Posterior vena cava (tissue), 2 donors: Measurements from ENCODE around the gene ANKS1A. TPM values are rescaled to one million over a fixed set of nuclear protein-coding genes. Genes with fewer than 3 reads are reported as not detected.
A peak's percentile ranks its signal among the peaks of the same experiment; 100 is the strongest.
"Not testable (repeated sequence)": the region's sequence is repeated elsewhere in the genome, so short reads cannot be mapped to it uniquely, and the experiment has no call there.

Experiments
- DNase-seq: peaks from one replicate; pipeline ENCODE4 v3.0.0-alpha.2; 2020; ENCODE audit warnings: low spot score
- intact Hi-C, 2 donors: fragments of 100-400 bp; cut with DNase I; formaldehyde crosslinking; loops; one replicate each; pipeline versions ENCODE4 v1.14.1 to v1.14.2; 2022 to 2023
- total RNA-seq, 2 donors: library from RNA; stranded (reverse); fragmentation: NEBNext Ultra II Directional; extraction: Animal tissue kit (Norgen Biotek cat#: 25700); gene quantifications; one replicate each; pipeline ENCODE4 v1.2.1, GENCODE V29; 2021
- donor health status: DM: yes; HTN: yes; CAD: no.
- donor health status: DM: yes; HTN: yes; CAD: no.

Gene ANKS1A
- total RNA-seq, 2 donors from 2014 or later, result 38.8 to 42.2 TPM

DNA sequence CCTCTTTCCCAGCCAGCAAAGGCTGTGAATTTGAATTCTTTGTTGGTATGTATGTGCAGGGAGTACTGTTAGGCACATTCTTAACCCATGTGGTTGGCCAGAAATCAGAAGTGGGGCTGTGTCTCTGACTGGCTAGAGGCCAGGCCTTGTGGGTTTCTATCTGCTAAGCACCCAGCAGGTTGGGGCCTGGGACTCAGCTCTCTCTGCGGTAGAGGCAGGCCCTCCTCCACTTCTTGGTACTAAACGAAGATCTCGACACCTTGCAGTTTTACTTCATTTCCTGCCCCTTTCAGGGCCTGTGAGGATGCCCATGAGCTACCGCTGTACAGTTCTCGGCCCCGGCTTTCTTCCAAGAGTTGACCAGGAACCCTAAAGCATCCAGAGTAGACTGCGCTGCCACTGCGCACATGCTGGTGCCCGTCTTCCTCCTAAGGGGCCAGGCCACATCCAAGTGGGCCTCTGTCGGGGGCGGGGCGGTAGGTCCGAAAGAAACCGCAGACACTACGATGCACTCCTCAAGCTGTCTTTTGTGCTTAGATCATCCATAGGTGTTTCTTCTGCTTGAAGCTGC, 201.0 kb downstream of the ANKS1A start:
- DNase-seq, result peak; percentile 65
- intact Hi-C loops, result loop anchor here in 1 of 2 donors (2.0 kb wide), 1 partner anchor 203 kb away; no protein-coding TSS in a partner anchor

DNA sequence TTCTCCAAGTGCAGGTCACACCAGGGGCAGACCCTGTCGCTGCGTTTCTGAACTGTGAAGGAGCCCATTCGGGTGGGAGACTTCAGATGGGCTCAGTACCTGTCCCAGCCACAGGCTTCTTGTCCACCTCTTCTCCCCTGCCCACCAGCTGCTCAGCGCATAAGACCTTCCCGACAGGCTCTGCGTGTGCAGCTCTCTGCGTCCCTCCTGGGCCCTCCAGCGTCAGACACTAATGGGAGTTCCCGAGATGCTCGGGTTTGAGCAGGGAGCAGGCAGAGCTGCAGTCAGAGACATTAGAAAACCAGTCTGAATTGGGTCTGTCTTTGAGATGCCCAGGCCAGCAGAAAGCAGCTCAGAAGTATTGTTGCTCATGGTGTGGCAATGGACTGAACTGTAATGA, 201.7 kb downstream of the ANKS1A start:
- intact Hi-C loops, result no loop called here
- no peak for DNase-seq

DNA sequence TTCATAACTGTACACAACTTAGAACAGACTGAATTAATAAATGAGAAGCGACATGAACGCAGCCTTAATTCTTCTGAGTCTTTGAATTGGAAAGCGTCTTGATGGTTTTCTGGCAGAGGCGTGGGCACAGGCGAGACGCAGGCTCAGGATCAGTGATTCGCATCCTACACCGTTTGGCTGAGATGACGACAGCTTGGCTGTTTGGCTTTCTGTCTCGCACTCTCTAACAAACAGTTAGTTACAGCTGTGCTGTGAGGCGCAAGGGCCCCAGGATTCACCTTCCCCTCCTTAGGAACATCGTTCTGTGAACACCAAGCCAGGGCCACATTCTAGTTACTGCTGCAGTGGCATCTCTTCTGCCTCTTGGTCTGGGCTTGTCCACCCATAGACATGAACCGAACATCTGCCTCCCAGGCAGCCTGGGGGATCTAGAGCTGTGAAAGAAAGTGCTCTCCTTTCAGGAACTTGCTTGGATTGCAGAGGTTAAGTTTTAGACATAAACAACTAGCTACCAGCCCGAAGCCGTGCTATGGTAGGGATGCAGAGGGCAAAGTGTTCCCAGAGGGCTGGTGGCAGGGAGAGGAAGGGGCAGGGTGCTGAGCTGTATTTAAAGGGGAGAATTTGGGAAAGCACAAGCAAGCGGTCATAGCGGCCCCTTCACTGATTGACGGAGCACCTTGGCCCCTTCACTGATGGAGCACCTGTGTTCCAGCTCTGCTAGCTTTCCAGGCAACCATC, 202.5 kb downstream of the ANKS1A start:
- DNase-seq, result no peak
- intact Hi-C loops, result loop anchor here in 1 of 2 donors (1.0 kb wide), 1 partner anchor 32 kb away; no protein-coding TSS in a partner anchor

- DNase-seq, result no peak
Measured at GRCh38 chr6:35092362-35093117, 203.5 kb downstream of the ANKS1A start.

GRCh38 chr6:35093118-35093445, 204.0 kb downstream of the ANKS1A start:
- intact Hi-C loops, result no loop called here
- no peak for DNase-seq

More at GRCh38 chr6:35092362-35093117, 203.5 kb downstream of the ANKS1A start:
- intact Hi-C loops, result loop anchor here in 1 of 2 donors (1.0 kb wide), 1 partner anchor 33 kb away; no protein-coding TSS in a partner anchor

- intact Hi-C loops, result no loop called here
- DNase-seq, result no peak
Measured at GRCh38 chr6:35093783-35094182, 204.7 kb downstream of the ANKS1A start.

DNA sequence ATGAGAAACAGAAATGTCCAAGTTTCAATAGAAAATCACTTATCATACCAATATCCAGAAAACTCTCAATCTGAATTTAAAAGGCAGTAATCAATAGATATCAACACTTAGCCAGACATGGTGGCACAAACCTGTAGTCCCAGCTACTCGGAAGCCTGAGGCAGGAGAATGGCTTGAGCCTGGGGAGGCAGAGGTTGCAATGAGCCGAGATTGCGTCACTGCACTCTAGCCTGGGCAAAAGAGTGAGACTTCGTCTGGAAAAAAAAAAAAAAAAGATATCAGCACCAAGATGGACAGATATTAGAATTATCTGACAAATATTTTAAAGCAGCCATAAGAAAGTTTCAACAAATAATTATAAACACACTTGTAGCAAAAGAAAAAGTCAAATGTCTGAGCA, 205.1 kb downstream of the ANKS1A start:
- no peak for DNase-seq
- intact Hi-C loops, result no loop called here

GRCh38 chr6:35096129-35096862, 207.2 kb downstream of the ANKS1A start:
- DNase-seq, result no peak
- intact Hi-C loops, result no loop called here

DNA sequence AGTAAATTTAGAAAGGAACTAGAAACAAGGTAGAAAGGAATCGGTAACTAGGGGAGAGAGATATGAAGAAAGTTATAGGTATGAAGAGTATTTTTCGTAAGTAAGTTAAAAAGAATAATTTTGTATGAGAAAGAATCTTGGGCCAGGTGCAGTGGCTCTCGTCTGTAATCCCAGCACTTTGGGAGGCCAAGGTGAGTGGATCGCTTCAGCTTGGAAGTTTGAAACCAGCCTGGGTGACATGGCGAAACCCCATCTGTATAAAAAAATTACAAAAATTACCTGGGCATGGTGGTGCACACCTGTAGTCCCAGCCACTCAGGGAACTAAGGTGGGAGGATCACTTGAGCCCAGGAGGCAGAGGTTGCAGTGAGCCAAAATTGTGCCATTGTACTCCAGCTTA, 210.1 kb downstream of the ANKS1A start:
- intact Hi-C loops, result no loop called here
- DNase-seq, result no peak

GRCh38 chr6:35105078-35105477, 216.0 kb downstream of the ANKS1A start:
- intact Hi-C loops, result no loop called here
- no peak for DNase-seq

- intact Hi-C loops, DNase-seq: not testable (repeated sequence)
Measured at GRCh38 chr6:35106061-35106460, 217.0 kb downstream of the ANKS1A start.

DNA sequence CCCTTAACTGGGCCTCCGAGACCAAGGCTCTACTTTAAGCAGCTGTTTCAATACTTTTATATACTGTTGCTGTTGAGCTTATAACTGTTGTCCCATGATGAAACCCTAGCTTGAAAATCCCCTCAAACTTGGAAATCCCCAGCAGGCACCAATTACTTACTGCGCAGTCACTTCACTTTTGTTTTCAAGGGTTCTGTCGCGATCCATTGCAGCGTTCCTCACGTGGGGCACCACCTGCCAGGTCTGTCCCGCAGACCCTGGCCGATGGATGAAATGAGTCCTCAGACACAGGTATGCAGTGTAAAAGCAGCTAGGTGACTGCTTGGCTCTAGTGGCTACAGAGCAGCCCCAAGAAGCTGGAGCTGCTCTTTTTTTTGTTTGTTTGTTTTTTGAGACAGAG, 218.2 kb downstream of the ANKS1A start:
- intact Hi-C loops, DNase-seq: not testable (repeated sequence)

DNA sequence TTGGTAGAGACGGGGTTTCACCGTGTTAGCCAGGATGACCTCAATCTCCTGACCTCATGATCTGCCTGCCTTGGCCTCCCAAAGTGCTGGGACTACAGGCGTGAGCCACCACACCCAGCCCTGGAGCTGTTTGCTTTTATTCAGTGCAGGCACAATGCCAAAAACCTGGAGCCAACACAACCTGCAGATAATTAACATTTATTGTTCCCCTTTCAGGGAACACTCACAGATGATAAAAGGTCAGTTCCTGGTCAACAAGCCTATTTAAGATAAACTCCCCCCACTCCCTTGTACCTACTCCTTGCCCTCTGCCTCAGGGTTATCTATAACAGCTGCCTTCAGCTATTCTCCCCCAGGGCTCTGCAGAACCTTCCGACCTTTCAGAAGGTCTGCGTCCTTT, 218.7 kb downstream of the ANKS1A start:
- intact Hi-C loops, DNase-seq: not testable (repeated sequence)

- DNase-seq, result no peak
- intact Hi-C loops, result no loop called here
Measured at GRCh38 chr6:35108309-35108885, 219.3 kb downstream of the ANKS1A start.

- intact Hi-C loops, result no loop called here
- DNase-seq, result no peak
Measured at GRCh38 chr6:35120746-35121145, 231.7 kb downstream of the ANKS1A start.

DNA sequence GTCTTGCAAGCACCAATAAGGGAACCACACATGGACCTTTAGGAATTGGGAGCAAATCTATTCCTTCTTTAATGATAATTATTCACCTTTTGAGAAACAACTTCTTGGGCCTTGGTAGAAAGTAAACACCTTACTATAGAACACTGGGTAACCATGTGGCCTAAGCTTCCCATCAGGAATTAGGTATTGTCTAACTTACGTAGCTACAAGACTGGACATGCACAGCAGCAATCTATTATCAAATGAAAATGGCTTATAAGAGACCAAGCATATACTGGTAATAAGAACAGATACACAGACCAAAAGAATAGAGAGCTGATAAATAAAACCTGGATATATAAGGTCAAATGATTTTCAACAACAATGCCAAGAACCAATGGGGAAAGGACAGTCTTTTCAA, 235.3 kb downstream of the ANKS1A start:
- no peak for DNase-seq
- intact Hi-C loops, result no loop called here

DNA sequence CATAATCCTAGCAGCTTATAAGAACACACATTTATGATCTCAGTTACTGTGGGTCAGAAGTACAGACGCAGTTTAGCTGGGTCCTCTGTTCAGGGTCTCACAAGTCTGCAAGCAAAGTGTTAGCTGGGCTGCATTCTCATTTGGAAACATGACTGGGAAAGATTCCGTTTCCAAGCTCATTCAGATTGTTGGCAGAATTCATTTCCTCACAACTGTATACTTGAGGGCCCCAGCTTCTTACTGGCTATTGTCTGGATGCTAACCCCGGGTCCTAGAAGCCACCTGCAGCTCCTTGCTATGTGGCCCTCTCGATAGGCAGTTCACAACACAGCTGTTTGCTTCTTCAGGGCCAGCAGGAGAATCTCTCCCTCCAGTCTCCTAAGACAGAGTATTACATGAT, 239.0 kb downstream of the ANKS1A start:
- no peak for DNase-seq
- intact Hi-C loops, result no loop called here

DNA sequence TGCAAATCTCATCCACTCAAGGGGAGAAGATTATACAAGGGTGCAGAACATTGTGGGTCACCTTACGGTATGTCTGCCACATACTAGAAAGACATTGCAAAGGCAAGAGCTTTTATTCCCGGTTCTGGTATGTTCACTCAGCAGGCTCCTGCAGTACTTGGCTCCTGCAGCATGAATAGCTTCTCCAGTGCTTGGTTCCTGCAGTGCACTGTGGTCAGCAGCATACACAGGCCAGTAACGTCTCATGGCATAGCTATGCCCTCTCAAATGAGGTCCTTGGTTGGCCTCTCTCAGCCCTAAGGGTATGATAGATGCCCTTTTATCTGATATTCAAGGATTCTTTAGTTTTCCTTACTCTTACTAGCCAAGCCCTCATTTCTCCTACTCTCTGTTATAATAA, 239.4 kb downstream of the ANKS1A start:
- intact Hi-C loops, result no loop called here
- DNase-seq, result no peak

DNA sequence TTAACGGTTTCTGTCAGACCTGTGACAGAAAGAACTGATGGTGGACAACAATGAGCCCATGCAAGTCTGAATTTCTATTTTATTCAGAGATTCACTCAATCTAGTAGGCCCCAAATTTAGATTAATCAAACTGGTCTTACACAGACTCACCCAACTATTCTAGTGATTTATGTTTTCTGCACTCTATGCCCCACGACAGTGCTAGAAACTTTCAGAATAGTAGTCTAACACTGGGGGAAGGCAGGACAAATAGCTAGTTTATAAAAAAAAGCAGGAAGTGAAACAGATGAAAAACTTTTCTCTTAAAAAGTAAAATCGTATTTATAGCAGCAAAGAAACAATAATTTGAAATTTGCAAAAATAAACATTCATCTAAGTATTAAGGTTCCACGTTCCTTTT, 247.1 kb downstream of the ANKS1A start:
- intact Hi-C loops, result no loop called here
- DNase-seq, result no peak
